HepG2 (cell line): Measurements from ENCODE around the gene TAS1R1. TPM values are rescaled to one million over a fixed set of nuclear protein-coding genes. Genes with fewer than 3 reads are reported as not detected.

Source experiments
- ATAC-seq: fragments of 200-7000 bp; cut with Tn5 transposase; 3 replicates; pipeline ENCODE4 v1.9.1; 2020; ENCODE audit warnings: mild to moderate bottlenecking, moderate library complexity
- BruUV-seq: library from RNA; stranded (reverse); fragments of 400-500 nt; replicated peaks from 2 replicates; lab custom pipeline; 2021; lab: Mats Ljungman, UMichigan
- CTCF ChIA-PET: fragments of 300-600 bp; formaldehyde crosslinking; extraction: SDS; loops from one replicate; lab custom pipeline; 2021; ENCODE audit warnings: low total read pairs, inconsistent platforms, low intra/inter-chr PET ratio; lab: Yijun Ruan, JAX
- POLR2A ChIA-PET: fragments of 350-600 bp; sonication (Branson Sonifier 250); formaldehyde crosslinking; loops from one replicate; lab custom pipeline; 2020; ENCODE audit warnings: antibody characterized with exemption, inconsistent platforms; lab: Yijun Ruan, JAX
- DNase-seq: peaks from one replicate; pipeline ENCODE4 v3.0.0-alpha.2; 2015; ENCODE audit warnings: low spot score
- FAIRE-seq: peaks from 3 replicates; lab custom pipeline; 2011; peaks lifted over from hg19 to GRCh38; lab: Jason Lieb, UNC
- H2AFZ ChIP-seq: one replicate; pipeline ENCODE4 v1.6.1; 2011; ENCODE audit warnings: low read length, inconsistent platforms
- H3K27ac ChIP-seq: fragments of 300-600 bp; 3 replicates; pipeline ENCODE4 v1.8.0; 2011; ENCODE audit warnings: mixed run types, mild to moderate bottlenecking, mixed read lengths, low read length, inconsistent platforms; ENCODE audit not compliant: insufficient read depth; ENCODE audit errors: extremely low read length
- H3K27me3 ChIP-seq, 2 experiments: fragments of 200-600 bp in 1 of 2; 2 replicates in 1 of 2; 3 replicates in 1 of 2; pipeline versions ENCODE4 v1.6.0 to v1.8.0; 2011; ENCODE audit warnings: low read length in 2 of 2, mild to moderate bottlenecking in 2 of 2, moderate library complexity in 2 of 2, inconsistent platforms in 1 of 2; ENCODE audit not compliant: insufficient read depth in 2 of 2, control insufficient read depth in 1 of 2
- H3K36me3 ChIP-seq, 2 experiments: fragments of 200-600 bp in 1 of 2; replicated peaks in 1 of 2; 2 replicates in 1 of 2; 3 replicates in 1 of 2; pipeline versions ENCODE4 v1.5.1 to v1.8.0; 2011; ENCODE audit warnings: low read length in 2 of 2, inconsistent platforms in 1 of 2; ENCODE audit not compliant: insufficient read depth in 2 of 2, control insufficient read depth in 1 of 2
- H3K4me1 ChIP-seq: 2 replicates; pipeline ENCODE4 v1.5.1; 2012; ENCODE audit warnings: low read length, inconsistent platforms; ENCODE audit not compliant: insufficient read depth
- H3K4me2 ChIP-seq: 2 replicates; pipeline ENCODE4 v1.6.0; 2011; ENCODE audit warnings: low read depth, low read length, inconsistent platforms
- H3K4me3 ChIP-seq, 3 experiments: fragments of 200-600 bp in 1 of 3; sonication (generic), shearing (Covaris generic) in 1 of 3; replicated peaks in 1 of 3; 2 replicates each; pipeline ENCODE4 v1.5.1; 2011 to 2016; ENCODE audit warnings: low read length in 3 of 3, inconsistent platforms in 2 of 3, low read depth in 2 of 3, mild to moderate bottlenecking in 2 of 3, control low read depth in 1 of 3, mixed read lengths in 1 of 3; ENCODE audit not compliant: insufficient read depth in 1 of 3
- H3K79me2 ChIP-seq: one replicate; pipeline ENCODE4 v1.6.1; 2011; ENCODE audit warnings: low read length, inconsistent platforms; ENCODE audit not compliant: insufficient read depth
- H3K9ac ChIP-seq: 2 replicates; pipeline ENCODE4 v1.6.0; 2011; ENCODE audit warnings: mild to moderate bottlenecking, low read depth, low read length, inconsistent platforms; ENCODE audit not compliant: insufficient read depth
- H3K9me3 ChIP-seq: 2 replicates; pipeline ENCODE4 v1.5.1; 2012; ENCODE audit warnings: mild to moderate bottlenecking, low read length
- H4K20me1 ChIP-seq: 2 replicates; pipeline ENCODE4 v1.6.0; 2011; ENCODE audit warnings: inconsistent platforms, mild to moderate bottlenecking, low read length, moderate library complexity; ENCODE audit not compliant: insufficient read depth
- CEBPB ChIP-seq: IDR thresholded peaks from 2 replicates; pipeline ENCODE4 v1.6.1; 2011; ENCODE audit warnings: low read depth, low read length, improper control_type of control experiment, borderline replicate concordance
- MAFG ChIP-seq: sonication (generic); formaldehyde crosslinking; IDR thresholded peaks from 2 replicates; pipeline ENCODE4 v1.5.1; 2020; ENCODE audit warnings: mild to moderate bottlenecking, missing genetic modification reagents
- NFATC3 ChIP-seq: sonication (generic); formaldehyde crosslinking; IDR thresholded peaks from 2 replicates; pipeline ENCODE4 v1.5.1; 2020; ENCODE audit warnings: mild to moderate bottlenecking, missing genetic modification reagents
- NONO ChIP-seq, 2 experiments: fragments of 450-650 bp in 1 of 2; sonication (generic) in 1 of 2; formaldehyde crosslinking in 1 of 2; IDR thresholded peaks in 1 of 2; conservative IDR thresholded peaks in 1 of 2; 2 replicates each; pipeline versions ENCODE4 v1.6.1 to v1.8.0; 2017 to 2022; ENCODE audit warnings: mild to moderate bottlenecking in 1 of 2, missing genetic modification reagents in 1 of 2, moderate library complexity in 1 of 2
- PAF1 ChIP-seq: IDR thresholded peaks from 2 replicates; pipeline ENCODE4 v1.6.1; 2016; ENCODE audit warnings: missing genetic modification reagents, missing compliant biosample characterization
- SCMH1 ChIP-seq: sonication (generic); formaldehyde crosslinking; IDR thresholded peaks from 2 replicates; pipeline ENCODE4 v1.9.0; 2021; ENCODE audit warnings: missing genetic modification reagents, mild to moderate bottlenecking, borderline replicate concordance
- SIN3B ChIP-seq: fragments of 150-350 bp; IDR thresholded peaks from 2 replicates; pipeline ENCODE4 v1.6.1; 2014; ENCODE audit warnings: low read length
- SP140L ChIP-seq: sonication (generic); formaldehyde crosslinking; IDR thresholded peaks from 2 replicates; pipeline ENCODE4 v1.4.0; 2020; ENCODE audit warnings: missing genetic modification reagents, borderline replicate concordance
- ZFP37 ChIP-seq: sonication (generic); formaldehyde crosslinking; IDR thresholded peaks from 2 replicates; pipeline ENCODE4 v1.4.0; 2020; ENCODE audit warnings: missing genetic modification reagents, borderline replicate concordance
- ZFY ChIP-seq: sonication (generic); formaldehyde crosslinking; IDR thresholded peaks from 2 replicates; pipeline ENCODE4 v1.4.0; 2020; ENCODE audit warnings: missing genetic modification reagents
- ZNF121 ChIP-seq: sonication (generic); formaldehyde crosslinking; IDR thresholded peaks from 2 replicates; pipeline ENCODE4 v1.5.0; 2020; ENCODE audit warnings: mild to moderate bottlenecking, missing genetic modification reagents
- ZNF224 ChIP-seq: sonication (generic); formaldehyde crosslinking; IDR thresholded peaks from 2 replicates; pipeline ENCODE4 v1.5.0; 2020; ENCODE audit warnings: mild to moderate bottlenecking, missing genetic modification reagents
- ZNF460 ChIP-seq: sonication (generic); formaldehyde crosslinking; IDR thresholded peaks from 2 replicates; pipeline ENCODE4 v1.5.1; 2020; ENCODE audit warnings: missing genetic modification reagents, mild to moderate bottlenecking, borderline replicate concordance
- ZSCAN25 ChIP-seq: sonication (generic); formaldehyde crosslinking; IDR thresholded peaks from 2 replicates; pipeline ENCODE4 v1.8.0; 2022; ENCODE audit warnings: mild to moderate bottlenecking, missing genetic modification reagents
- WGBS: methylation state at CpG from one replicate; pipeline ENCODE4 v1.1.6; 2017; ENCODE audit warnings: low lambda C conversion rate; 5-methylcytosine and 5-hydroxymethylcytosine counted together
- in situ Hi-C: cut with HindIII; loops from 2 replicates; pipeline ENCODE4 v1.10.0; 2017; ENCODE audit warnings: low pct_unique_long_range_greater_than_20kb; ENCODE audit not compliant: extremely low pct_ligation_motif_present
- intact Hi-C: fragments of 100-400 bp; cut with micrococcal nuclease; formaldehyde crosslinking; loops from one replicate; pipeline ENCODE4 v1.10.0; 2022; ENCODE audit not compliant: unreplicated experiment
- polyA plus RNA-seq, 8 experiments: library from polyadenylated mRNA; depleted of rRNA in 3 of 8; stranded (reverse) in 7 of 8; unstranded in 1 of 8; fragments of >200 nt; fragmentation: Illumina TruSeq in 4 of 8; extraction: Trizol in 4 of 8; gene quantifications; 2 replicates each; pipeline versions ENCODE4 v1.2.1 to v1.2.3, GENCODE V29; 2011 to 2016; ENCODE audit warnings: low read depth in 4 of 8, missing spikeins in 1 of 8, mixed read lengths in 1 of 8; ENCODE audit not compliant: insufficient read depth in 1 of 8
- total RNA-seq, 5 experiments: library from RNA; depleted of rRNA; stranded (reverse); fragments of >200 nt; fragmentation: Illumina TruSeq; extraction: Trizol; gene quantifications; 2 replicates each; pipeline ENCODE4 v1.2.3, GENCODE V29; 2016; ENCODE audit warnings: low read depth in 1 of 5
- TF ChIP-seq, protein P1 (sequence below): sonication (generic); formaldehyde crosslinking; IDR thresholded peaks from 2 replicates; pipeline ENCODE4 v1.8.0; 2022; ENCODE audit warnings: missing genetic modification reagents, low read depth, mild to moderate bottlenecking, borderline replicate concordance
- TF ChIP-seq, protein P2 (sequence below): sonication (generic); formaldehyde crosslinking; IDR thresholded peaks from 2 replicates; pipeline ENCODE4 v1.5.1; 2020; ENCODE audit warnings: missing genetic modification reagents, mild to moderate bottlenecking, borderline replicate concordance
- TF ChIP-seq, protein P3 (sequence below): conservative IDR thresholded peaks from 2 replicates; pipeline ENCODE4 v1.6.1; 2018; ENCODE audit warnings: missing genetic modification reagents
- TF ChIP-seq, protein P4 (sequence below): sonication (generic); formaldehyde crosslinking; IDR thresholded peaks from 2 replicates; pipeline ENCODE4 v1.4.0; 2020; ENCODE audit warnings: missing genetic modification reagents
- TF ChIP-seq, protein P5 (sequence below): sonication (generic); formaldehyde crosslinking; IDR thresholded peaks from 2 replicates; pipeline ENCODE4 v1.4.0; 2020; ENCODE audit warnings: mild to moderate bottlenecking, missing genetic modification reagents

The TAS1R1 gene
- total and polyA plus RNA-seq, 2 of the 13 experiments (the other 11 are each of a cell fraction or from before 2014, with no cell fraction given) = 1.4 to 1.6 TPM

DNA sequence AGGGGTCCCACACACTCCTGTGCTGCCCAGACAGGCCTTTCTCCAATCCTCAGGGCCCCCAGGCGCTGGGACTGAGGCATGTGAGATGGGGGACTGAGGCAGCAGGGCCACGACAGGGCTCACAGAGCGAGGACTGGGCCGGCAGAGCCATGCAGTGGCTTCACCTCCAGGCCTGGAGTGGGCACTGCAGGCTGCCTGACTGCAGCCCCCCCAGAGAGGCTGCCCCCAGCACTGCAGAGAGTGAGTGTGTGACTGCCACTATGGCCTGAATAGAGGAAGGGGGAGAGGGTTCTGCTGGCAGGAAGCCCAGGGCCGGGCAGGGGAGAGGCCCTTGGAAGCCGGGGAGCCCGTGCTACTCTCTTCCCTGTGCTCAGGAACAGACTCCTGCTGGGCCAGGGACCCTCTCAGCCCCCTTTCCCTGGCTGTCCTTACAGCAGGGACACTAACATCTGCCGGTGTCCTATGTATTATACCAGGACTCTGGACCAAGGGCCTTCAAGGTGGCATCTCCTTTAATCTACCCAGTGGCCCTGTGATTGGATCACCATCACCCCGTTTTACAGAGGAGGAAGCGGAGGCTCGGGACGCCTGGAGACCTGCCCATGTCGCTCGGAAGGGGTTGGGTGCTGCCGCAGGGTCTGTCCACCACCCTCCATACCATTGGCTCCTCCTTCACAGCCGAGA lies 43.4 kb upstream of the TAS1R1 start:
- H3K79me2 ChIP-seq = no peaks in the 10 kb centered on the region
- peak overlapping the region; percentile 50; the same call in 1 of the 2 replicates for H3K9ac ChIP-seq
- in situ Hi-C loops (no loop called here), intact Hi-C loops (no loop called here)
- no peak for DNase-seq
- no peak overlapping the region for H2AFZ ChIP-seq
- no peak for FAIRE-seq
- 28% methylated on average over 13 of the region's 16 CpGs for WGBS
- peak overlapping the region; percentile 6 to 53 (median 21); a peak in 5 of 6 replicates for H3K4me3 ChIP-seq
- peak overlapping the region; percentile 90 for H3K4me2 ChIP-seq
- H3K36me3 ChIP-seq = no peaks in the 10 kb centered on the region
- H4K20me1 ChIP-seq = no peaks in the 10 kb centered on the region
- H3K9me3 ChIP-seq = no peaks in the 10 kb centered on the region
- peaks cover 13 to 21% of the 10 kb centered on the region in 2 experiments; a peak in 3 of 5 replicates for H3K27me3 ChIP-seq
- peak overlapping the region; percentile 54 for H3K27ac ChIP-seq
- ATAC-seq = peak; percentile 31
- BruUV-seq = TSS peak; percentile 86
- ChIA-PET POLR2A (interaction anchor here (0.6 to 2.5 kb wide), 3 partner anchors 11 to 21 kb away, joined by 3 to 20 read pairs (median 13); partner anchors contain the start of gene PLEKHG5), CTCF (no interaction called here)
- peaks cover 65% of the 10 kb centered on the region for H3K4me1 ChIP-seq
- TF ChIP-seq NFATC3 (CRISPR knock-in tag) = no peak
- TF ChIP-seq SIN3B = no peak
- no peak for TF ChIP-seq NONO (IDR thresholded peaks at IDR 0.05)
- TF ChIP-seq NONO (CRISPR knock-in tag; conservative IDR thresholded peaks at IDR 0.05) = no peak
- no peak for TF ChIP-seq ZNF460 (CRISPR knock-in tag)
- TF ChIP-seq SCMH1 (CRISPR knock-in tag) = no peak
- TF ChIP-seq ZFP37 (CRISPR knock-in tag) = no peak
- no peak for TF ChIP-seq SP140L (CRISPR knock-in tag)
- no peak for TF ChIP-seq CEBPB
- TF ChIP-seq, protein P1, sequence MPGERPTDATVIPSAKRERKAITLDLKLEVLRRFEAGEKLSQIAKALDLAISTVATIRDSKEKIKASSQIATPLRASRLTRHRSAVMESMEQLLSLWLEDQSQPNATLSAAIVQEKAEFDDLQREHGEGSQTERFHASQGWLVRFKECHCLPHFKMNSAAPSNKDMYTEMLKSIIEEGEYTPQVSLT (CRISPR knock-in tag) = no peak
- TF ChIP-seq, protein P2, sequence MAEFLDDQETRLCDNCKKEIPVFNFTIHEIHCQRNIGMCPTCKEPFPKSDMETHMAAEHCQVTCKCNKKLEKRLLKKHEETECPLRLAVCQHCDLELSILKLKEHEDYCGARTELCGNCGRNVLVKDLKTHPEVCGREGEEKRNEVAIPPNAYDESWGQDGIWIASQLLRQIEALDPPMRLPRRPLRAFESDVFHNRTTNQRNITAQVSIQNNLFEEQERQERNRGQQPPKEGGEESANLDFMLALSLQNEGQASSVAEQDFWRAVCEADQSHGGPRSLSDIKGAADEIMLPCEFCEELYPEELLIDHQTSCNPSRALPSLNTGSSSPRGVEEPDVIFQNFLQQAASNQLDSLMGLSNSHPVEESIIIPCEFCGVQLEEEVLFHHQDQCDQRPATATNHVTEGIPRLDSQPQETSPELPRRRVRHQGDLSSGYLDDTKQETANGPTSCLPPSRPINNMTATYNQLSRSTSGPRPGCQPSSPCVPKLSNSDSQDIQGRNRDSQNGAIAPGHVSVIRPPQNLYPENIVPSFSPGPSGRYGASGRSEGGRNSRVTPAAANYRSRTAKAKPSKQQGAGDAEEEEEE (CRISPR knock-in tag) = no peak
- TF ChIP-seq ZNF121 (CRISPR knock-in tag) = no peak
- TF ChIP-seq PAF1 (CRISPR knock-in tag) = no peak
- TF ChIP-seq, protein P3, sequence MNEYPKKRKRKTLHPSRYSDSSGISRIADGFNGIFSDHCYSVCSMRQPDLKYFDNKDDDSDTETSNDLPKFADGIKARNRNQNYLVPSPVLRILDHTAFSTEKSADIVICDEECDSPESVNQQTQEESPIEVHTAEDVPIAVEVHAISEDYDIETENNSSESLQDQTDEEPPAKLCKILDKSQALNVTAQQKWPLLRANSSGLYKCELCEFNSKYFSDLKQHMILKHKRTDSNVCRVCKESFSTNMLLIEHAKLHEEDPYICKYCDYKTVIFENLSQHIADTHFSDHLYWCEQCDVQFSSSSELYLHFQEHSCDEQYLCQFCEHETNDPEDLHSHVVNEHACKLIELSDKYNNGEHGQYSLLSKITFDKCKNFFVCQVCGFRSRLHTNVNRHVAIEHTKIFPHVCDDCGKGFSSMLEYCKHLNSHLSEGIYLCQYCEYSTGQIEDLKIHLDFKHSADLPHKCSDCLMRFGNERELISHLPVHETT = no peak
- TF ChIP-seq, protein P4, sequence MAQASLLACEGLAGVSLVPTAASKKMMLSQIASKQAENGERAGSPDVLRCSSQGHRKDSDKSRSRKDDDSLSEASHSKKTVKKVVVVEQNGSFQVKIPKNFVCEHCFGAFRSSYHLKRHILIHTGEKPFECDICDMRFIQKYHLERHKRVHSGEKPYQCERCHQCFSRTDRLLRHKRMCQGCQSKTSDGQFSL (CRISPR knock-in tag) = 0 out of 2 replicates have a peak, but pooled peaks have one; percentile 23
- no peak for TF ChIP-seq ZFY (CRISPR knock-in tag)
- TF ChIP-seq ZSCAN25 = peak; percentile 86
- TF ChIP-seq ZNF224 (CRISPR knock-in tag) = no peak
- TF ChIP-seq, protein P5, sequence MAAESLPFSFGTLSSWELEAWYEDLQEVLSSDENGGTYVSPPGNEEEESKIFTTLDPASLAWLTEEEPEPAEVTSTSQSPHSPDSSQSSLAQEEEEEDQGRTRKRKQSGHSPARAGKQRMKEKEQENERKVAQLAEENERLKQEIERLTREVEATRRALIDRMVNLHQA (CRISPR knock-in tag) = no peak
- TF ChIP-seq MAFG = no peak
